UCSD-AML1 (cell line): ENCODE results near the gene COX7A2L.

Experiments used
- DNase-seq: peaks from one replicate; lab custom pipeline; 2025; ENCODE audit not compliant: unreplicated experiment; lab: John Stamatoyannopoulos, UW

COX7A2L gene

GRCh38 chr2:42321452-42322064 is 39.5 kb downstream of the COX7A2L start:
- no peak for DNase-seq

GRCh38 chr2:42319265-42319664 is 41.8 kb downstream of the COX7A2L start:
- DNase-seq, result no peak

DNA sequence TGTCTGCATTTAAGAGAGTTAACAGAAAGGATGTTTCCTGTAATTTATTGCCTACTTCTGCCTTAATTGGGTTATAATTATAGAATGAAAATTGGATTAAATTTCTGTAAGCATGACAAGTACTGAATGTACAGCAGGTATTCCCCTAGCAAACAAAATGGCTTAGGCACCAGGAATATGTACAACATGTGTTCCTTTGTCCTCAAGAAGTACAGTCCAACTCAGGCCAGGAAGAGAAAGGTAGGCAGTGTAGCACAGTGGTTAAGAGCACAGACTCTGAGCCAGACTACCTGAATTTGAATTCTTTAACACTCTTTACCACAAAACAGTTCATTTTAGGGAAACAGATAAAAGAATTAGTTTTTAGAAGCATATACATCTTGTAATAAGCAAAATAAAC is 43.1 kb downstream of the COX7A2L start:
- DNase-seq, result no peak

- DNase-seq, result no peak
Measured at GRCh38 chr2:42317486-42317885, 43.5 kb downstream of the COX7A2L start.

GRCh38 chr2:42316910-42317309 is 44.1 kb downstream of the COX7A2L start:
- DNase-seq, result no peak

DNA sequence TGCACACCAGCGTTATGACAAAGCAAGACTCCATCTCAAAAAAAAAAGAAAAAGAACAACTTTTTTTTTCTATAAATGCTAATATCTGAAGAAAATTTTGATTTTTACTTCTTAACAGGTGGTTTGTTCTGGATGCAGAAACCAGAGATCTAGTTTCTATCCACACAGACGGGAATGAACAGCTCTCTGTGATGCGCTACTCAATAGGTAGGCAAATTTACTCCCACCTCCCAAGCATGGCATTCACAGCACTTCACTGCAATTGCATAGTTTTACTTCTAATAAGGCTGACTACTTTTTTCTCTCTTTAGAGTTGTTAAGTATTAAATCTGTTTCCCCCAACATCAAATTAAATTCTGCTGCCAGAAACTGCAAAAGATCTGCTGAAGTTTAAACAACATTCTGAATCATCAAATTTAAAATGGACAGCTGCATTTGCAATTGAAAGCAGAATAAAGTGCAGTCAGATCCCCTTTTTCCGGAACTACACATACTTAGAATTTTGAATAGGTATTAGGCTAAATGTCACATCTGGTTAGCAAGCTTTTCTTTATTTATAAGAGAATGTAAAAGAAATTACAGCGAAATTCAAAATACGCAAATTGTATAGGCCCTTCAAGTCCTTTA is 45.1 kb downstream of the COX7A2L start:
- DNase-seq, result no peak

- DNase-seq, result no peak
Measured at GRCh38 chr2:42314892-42315468, 46.0 kb downstream of the COX7A2L start.

DNA sequence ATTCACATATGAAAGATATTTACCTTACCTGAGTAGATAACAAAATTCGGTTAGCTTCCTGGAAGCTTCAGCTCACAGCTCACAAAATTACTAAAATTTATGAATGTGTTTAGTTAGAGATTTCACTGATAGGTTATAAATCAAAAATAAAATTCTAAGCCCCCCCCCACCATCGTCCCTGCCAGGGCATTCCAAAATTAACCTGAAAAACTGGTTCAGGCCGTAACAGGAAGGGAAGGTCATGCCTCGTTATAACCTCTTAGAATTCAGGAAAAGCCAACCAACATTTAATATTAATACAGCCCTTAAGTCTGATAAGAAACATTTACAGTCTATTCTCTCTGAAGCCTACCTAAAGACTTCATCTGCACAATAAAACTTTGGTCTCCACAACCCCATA is 48.9 kb downstream of the COX7A2L start:
- DNase-seq, result no peak

GRCh38 chr2:42310007-42310515 is 51.0 kb downstream of the COX7A2L start:
- no peak for DNase-seq

DNA sequence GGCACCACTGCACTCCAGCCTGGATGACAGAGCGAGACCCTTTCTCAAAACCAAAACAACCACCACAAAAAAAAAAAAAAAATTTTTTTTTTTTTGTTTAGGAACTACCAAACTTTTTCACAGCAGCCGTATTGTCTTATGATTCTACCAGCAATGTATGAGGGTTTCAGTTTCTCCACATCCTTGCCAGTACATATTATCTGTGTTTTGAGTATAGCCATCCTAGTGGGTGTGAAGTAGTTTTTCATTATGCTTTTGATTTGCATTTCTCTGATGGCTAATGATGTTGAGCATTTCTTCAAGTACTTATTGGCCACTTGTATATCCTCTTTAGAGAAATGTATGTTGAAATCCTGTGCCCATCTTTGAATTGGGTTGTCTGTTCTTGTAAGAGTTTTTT is 51.7 kb downstream of the COX7A2L start:
- DNase-seq, result no peak

DNA sequence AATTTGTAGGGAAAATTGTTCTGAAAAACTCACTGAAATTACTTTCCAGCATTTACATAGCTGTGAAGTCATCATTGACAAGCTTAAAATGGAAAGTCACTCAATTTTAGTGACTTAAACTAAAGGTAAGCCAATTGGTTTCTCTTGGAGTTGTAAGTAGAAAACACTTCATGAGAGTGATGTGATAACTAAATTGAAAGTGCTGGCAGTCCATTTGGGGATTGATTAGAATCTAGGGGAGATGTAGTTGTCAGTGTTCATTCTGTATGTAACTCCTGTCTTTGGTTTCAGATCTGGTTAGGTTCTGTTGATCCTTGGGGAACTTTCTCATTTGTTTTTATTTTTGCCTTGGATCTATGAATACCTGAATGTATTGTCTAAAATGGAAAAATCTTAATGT is 53.8 kb downstream of the COX7A2L start:
- DNase-seq, result no peak

- DNase-seq, result no peak
Measured at GRCh38 chr2:42304059-42304713, 56.8 kb downstream of the COX7A2L start.

DNA sequence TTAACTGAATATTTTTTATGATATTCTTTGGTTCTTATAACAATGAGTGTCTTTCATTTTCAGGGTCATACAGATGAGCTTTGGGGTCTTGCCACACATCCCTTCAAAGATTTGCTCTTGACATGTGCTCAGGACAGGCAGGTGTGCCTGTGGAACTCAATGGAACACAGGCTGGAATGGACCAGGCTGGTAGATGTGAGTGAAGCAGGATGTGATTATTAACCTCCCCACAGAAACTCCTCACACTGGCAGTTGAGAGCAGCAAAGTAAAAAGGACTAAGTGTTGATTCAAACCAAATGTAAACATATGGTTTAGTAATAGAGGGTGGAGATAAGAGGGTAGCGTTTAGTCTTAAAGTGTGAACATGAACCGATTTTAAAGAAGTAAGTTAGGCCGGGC is 57.8 kb downstream of the COX7A2L start:
- no peak for DNase-seq

GRCh38 chr2:42300527-42300926 is 60.5 kb downstream of the COX7A2L start:
- DNase-seq, result no peak
